DMS153 treated with DMSO at 0.1 percent for 48 hours (cell line): ENCODE results near the gene MYO3B.
A peak's percentile ranks its signal among the peaks of the same experiment; 100 is the strongest.

Experiments used
- DNase-seq: peaks from one replicate; lab custom pipeline; 2025; ENCODE audit not compliant: unreplicated experiment; lab: John Stamatoyannopoulos, UW

MYO3B gene

GRCh38 chr2:170297496-170297895 is 119.5 kb downstream of the MYO3B start:
- no peak for DNase-seq

DNA sequence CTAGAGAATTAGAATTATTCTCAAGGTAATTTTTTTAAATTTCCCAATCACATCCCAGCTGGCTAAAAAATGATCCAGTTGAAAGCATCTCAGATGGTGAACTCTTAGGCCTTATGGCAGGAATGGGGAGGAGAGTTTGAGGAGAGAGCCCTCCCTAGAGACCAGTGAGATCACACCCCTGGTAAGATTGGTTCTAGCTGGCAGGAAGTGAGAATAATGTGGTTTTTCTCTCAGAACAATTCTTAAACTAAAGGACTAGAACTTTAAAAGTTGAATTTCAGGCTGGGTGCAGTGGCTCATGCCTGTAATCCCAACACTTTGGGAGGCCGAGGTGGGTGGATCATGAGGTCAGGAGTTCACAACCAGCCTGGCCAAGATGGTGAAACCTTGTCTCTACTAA is 120.2 kb downstream of the MYO3B start:
- DNase-seq = no peak

GRCh38 chr2:170298861-170299429 is 121.0 kb downstream of the MYO3B start:
- no peak for DNase-seq

DNA sequence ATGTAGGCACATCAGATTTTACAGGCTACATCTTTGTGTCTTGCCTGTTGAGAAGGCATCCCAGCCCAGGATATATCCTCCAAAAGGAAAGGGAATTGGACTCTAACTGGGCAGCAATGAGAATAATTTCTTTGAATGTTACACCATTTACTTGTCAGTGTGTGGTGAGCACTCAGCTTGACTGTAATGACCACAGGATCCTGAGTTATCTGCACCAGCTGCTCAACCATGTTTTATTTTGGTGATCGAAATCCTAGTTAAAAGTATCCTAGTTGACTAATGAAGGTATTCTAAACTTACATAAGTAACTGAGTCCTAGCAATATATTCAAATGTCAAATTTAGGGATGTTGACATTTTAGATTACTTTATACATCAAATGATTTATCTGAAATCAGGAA is 123.0 kb downstream of the MYO3B start:
- no peak for DNase-seq

DNA sequence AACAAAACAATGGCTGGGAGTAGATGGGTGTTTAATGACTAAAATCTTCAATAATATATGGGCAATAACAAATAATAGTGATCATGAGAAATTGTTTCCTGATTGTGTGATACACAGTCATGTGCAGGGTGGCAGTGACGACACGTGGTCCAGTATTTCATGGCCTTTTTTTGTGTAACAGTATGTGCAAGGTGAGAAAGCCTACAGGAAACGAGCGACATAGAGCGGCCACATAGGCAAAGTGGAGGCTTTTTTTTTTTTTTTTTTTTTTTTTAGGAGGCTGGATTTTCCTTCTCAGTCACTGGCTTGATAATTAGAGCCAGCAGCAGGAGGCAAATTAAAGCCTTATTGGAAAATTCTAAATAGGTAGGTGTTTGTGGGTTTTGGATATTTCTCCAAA is 123.7 kb downstream of the MYO3B start:
- DNase-seq = no peak

DNA sequence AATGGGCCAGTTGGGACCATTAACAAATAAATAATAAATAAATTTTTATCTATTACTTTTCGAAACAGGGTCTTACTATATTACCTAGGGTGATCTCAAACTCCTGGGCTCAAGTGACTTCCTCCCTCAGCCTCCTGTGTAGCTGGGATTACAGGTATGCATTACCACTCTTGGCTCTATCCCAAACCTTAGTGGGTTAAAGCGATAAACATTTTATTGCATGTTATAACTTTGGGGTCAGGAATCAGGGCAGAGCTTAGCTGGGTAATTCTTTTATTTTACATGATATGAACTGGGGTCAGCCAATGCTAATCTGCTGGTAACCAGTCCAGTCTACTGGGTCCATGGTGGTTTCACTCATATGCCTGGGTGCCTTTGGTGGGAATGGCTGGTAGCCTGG is 127.8 kb downstream of the MYO3B start:
- no peak for DNase-seq

- DNase-seq = no peak
Measured at GRCh38 chr2:170306293-170306873, 128.4 kb downstream of the MYO3B start.

DNA sequence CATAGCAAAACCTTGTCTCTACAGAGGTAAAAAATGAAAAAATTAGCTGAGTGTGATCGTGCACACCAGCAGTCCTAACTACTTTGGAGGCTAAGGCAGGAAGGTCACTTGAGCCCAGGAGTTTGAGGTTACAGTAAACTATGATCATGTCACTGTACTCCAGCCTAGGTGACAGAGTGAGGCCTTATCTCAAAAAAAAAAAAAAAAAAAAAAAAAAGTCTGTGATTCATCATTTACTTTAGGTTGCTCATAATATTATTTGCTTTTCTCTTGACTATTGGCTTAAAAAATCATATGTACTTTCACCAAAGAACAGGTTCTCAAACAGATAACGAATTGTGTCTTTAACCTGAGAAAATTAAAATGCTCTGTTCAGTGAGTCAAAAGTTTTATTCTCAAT is 129.1 kb downstream of the MYO3B start:
- no peak for DNase-seq

DNA sequence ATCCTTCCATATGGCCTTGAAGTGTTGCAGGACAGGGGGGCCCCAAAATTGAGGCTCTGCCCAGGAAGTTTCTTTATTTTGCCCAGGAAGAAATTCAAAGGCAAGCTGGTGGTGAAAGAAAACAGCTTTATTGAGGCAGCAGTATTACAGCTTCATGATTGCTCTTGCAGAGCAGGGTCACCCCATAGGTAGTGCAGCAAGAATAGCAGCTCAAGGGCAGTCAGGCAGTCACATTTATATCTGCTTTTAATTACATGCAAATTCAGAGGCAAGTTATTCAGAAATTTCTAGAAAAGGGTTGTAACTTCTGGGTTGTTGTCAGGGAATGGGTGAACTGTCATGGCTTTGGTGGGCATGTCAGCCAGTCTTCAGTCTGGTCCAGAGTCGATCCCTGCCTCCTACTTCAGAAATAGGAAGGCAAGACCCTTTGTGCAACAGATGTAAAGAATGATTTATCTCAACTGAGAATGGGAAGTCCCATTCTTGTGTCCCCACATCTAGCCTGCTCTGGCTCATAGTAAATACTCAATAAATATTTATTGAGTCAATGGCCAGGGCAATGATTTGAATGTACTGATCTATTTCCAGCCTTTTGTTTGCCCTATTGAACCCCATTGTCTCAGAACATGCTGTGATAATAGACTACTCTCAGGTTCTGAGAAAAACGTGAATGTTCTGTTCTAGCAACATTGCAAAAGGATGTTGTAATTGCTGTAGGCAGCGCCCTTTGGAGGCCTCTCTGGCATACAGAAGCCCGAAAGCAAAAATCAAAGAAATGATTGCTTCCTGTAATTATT is 129.8 kb downstream of the MYO3B start:
- DNase-seq = no peak

- no peak for DNase-seq
Measured at GRCh38 chr2:170310876-170311502, 133.0 kb downstream of the MYO3B start.

DNA sequence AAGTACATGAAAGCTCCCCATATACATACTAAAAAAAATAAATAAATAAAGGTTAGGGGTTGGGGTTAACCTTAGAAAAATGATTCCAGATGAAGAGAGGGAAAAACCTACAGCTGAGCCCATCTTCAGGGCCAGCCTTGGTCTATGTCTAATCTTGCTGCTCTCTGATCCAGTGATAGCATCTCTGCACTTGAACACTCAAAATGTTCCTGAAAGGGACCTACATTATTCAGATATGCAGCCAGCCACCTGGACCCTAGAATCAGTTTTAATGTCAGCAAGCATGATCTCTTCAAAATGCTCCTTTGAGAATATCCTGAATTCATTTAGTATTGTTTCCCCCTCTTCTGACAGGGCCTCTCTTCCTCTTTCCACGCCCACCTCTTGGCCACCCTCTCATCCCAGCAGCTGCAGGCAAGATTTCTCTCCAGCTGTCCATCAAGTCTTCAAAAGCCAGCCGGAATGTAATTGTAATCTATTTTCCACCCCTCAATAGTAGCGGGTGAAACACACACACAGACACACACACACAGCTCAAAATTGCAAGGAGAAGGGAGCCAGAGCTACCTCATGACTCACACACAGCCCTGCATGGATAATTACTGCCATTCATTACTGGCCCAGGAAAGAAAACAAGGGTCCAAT is 135.5 kb downstream of the MYO3B start:
- peak; percentile 34 for DNase-seq

GRCh38 chr2:170313992-170314348 is 136.0 kb downstream of the MYO3B start:
- no peak for DNase-seq

DNA sequence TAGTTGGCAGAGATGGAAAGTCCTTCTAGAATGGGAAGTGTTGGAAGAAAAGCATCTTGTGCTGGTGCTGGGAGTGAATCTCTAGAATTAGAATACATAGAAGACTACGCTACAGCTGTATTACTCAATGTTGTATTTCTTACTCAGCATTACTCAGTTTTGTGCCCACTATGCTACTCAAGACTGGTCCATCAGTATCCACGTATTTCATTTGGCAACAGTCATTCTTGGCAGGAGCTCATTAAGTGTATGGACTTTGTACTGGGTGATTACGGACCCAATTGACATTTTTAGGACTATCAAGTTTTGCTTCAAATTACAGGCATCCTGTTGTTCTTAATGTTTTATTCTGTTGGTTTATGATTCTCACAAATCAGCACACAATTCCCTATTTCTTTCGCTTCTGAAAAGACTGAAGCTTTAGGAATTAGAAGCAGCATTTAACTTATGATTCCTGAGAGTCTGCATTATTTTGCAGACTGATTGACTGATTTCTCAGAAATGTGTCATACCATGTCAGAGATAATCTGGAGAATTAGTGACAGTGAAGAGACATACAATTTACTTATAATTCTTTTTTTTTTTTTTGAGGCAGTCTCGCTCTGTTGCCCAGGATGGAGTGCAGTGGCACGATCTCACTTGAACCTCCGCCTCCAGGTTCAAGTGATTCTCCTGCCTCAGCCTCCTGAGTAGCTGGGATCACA is 136.9 kb downstream of the MYO3B start:
- no peak for DNase-seq

DNA sequence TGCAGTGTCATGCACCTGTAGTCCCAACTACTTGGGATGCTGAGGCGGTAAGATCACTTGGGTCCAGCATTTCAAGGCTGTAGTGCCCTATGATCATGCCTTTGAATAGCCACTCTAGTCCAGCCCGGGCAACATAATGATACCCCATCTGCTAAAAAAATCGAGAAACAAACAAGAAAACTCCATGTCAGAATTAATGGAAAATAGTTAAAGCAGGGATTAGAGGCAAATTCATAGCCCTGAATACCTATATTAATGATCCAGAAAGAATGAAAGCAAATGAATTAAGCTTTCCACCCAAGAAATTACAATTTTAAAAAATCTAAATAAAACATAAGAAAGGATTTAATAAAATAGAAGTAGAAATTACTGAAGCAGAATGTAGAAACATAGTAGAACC is 143.0 kb downstream of the MYO3B start:
- no peak for DNase-seq

- DNase-seq = no peak
Measured at GRCh38 chr2:170321526-170321925, 143.6 kb downstream of the MYO3B start.

DNA sequence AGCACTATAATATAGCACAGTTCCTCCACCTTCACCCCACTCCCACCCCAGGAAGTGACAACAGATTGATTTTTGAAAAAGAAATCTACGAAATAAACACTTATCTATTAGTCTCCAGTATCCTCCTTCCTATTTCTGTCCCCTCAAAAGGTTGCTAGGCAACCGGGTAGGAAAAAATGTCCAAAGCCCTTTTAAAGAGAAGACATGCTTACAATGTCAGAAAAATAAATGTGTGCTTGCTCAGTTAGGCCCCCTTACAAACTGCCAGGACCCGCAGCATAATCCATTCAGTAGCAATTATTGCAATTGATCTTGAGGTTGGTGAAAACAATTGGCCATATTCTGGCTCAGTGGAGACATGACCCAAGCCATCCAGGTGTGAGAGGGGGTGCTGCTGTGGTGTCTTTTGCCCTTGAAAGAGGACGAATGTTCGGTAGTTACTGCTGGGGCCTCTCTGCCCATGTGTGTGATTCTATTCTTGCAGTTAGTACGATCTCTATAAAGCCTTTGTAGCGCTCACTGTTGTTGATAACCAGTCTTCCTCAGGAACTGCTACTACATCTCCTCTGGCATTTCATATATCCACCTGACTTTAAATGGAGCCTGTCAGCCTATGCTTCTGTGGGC is 144.3 kb downstream of the MYO3B start:
- no peak for DNase-seq

- DNase-seq = no peak
Measured at GRCh38 chr2:170323743-170324142, 145.8 kb downstream of the MYO3B start.

GRCh38 chr2:170324640-170325046 is 146.7 kb downstream of the MYO3B start:
- DNase-seq = peak; percentile 79

- no peak for DNase-seq
Measured at GRCh38 chr2:170330881-170331280, 152.9 kb downstream of the MYO3B start.

GRCh38 chr2:170332676-170333402 is 154.9 kb downstream of the MYO3B start:
- peak; percentile 44 for DNase-seq
